HG02870 (cell line): ENCODE results near the gene GALNT9.
"Not testable (repeated sequence)": the region's sequence is repeated elsewhere in the genome, so short reads cannot be mapped to it uniquely, and the experiment has no call there.

Experiments used
- ATAC-seq: cut with Tn5 transposase; IDR thresholded peaks from one replicate; pipeline ENCODE4 v1.9.1; 2021; ENCODE audit warnings: mild to moderate bottlenecking, moderate library complexity; ENCODE audit not compliant: unreplicated experiment

The GALNT9 gene

DNA sequence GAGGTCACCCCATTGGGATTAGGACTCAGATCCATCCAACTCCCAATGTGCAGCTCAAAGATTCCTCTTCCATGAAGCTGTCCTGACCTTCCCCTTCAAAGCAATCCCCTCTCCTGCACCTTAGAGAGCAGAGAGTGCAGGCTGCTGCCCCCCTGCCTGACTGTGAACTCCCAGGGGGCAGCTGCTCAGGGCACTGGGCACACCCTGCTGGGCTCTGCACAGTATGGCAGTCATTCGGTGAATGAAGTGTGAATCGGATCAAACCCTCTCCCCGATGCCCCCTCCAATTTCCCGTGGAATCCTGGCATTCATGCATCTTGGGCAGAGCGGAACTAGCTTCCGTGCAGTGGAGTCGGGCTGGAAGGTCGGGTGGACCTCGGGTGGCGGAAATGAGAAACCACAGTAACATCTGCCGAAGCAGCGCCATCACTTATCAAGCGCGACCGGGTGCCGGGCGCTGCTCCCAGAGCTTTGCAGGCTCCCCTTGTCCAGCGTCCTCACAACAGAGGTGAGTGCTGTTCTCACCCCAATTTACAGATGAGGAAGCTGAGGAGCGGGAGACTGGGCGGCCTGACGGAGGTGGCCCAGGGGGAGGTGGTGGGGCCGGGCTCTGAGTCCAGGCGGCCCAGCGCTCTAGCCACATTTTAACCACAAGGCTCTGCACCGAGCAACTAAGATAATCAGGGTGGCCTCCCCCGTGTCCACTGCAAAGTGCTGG, 14.7 kb downstream of the GALNT9 start:
- ATAC-seq: no peak

DNA sequence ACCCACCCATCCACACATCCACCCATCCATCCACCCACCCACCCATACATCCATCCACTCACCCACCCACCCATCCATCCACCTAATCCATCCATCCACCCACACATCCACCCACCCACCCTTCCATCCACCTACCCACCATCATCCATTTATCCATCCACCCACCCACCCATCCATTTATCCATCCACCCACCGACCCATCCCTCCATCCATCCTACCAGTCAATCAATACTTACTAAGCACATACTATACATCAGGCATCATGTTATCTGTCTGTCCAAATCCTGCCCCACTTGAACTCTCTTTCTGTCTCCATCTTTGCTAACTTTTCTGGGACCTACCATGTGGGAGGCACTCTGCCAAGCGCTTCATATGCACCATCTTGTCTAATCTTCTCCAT, 15.4 kb downstream of the GALNT9 start:
- no peak for ATAC-seq

DNA sequence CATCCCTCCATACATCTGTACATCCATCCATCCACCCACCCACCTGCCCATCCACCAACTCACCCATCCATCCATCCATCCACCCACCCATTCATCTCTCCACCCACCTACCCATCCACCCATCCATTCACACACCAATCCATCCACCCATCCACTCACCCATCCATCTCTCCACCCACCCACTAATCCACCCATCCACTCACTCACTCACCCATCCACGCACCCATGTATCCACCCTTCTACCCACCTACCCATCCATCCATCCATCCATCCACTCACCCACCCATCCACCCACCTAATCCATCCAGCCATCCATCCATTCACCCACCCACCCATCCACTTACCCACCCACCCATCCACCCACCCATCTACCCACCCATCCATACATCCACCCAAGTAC, 16.2 kb downstream of the GALNT9 start:
- no peak for ATAC-seq

DNA sequence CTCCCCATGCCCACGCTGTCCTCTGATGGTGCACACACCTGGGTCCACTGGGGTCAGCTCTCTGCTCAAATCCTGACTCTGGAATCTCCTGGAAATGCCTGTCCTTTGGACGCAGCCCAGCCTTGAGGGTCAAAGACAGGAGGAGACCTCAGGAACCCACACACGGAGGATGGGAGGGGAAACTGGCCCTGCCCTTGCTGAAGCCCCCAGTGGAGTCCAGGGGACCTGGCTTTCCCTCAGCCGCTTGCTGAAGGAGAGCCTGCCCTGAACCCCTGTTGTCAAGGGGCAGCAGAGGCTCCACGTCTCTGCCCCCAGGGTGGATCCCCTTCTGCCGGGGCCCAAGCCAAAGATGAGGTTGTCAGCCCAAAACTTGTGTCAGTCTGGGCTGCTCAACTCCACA, 16.9 kb downstream of the GALNT9 start:
- ATAC-seq: no peak

- ATAC-seq: no peak
Measured at GRCh38 chr12:132311201-132311915, 18.0 kb downstream of the GALNT9 start.

DNA sequence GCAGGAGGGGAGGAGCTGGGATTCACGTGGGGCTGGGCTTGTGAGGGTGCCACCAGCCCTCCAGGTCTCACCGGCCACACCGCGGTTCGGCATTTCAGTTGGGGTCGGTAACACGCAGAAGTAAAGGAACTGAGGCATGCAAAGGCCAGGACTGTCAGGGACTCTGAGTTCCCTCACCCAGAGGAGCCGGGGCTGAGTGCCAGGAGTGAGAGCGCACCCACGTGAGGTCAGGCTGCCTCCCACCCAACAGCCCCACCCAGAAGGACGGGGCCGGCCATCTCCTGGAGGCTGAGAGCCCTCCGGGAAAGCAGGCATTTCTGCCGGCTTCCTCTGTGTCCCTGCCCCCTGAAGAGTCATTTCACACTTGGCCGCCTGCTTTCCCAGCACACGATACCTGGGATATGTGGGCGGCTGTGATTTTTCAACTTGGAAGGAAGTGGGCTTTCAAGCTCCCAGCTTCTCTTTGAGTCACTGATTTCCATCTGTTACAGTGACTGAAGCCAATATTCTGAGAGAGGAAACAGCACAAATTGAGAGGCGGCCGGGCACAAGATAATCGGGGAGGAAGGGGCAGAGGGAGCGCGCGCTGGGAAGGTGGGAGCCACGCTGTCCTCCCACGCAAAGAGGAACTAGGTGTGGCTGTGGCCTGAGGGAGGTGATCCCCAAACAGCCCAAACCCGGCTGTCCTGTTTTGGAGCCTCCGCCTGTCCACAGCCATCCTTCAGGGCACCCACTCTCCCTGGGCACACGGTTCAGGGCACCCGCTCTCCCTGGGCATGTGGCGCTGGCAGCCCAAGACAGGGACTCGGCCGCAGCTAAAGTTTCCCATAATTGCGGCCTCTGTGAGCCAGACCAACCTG, 19.0 kb downstream of the GALNT9 start:
- no peak for ATAC-seq

- no peak for ATAC-seq
Measured at GRCh38 chr12:132309596-132310086, 19.7 kb downstream of the GALNT9 start.

- no peak for ATAC-seq
Measured at GRCh38 chr12:132308853-132309595, 20.4 kb downstream of the GALNT9 start.

- ATAC-seq: no peak
Measured at GRCh38 chr12:132307976-132308852, 21.2 kb downstream of the GALNT9 start.

- ATAC-seq: no peak
Measured at GRCh38 chr12:132306885-132307191, 22.6 kb downstream of the GALNT9 start.

- ATAC-seq: no peak
Measured at GRCh38 chr12:132305991-132306884, 23.2 kb downstream of the GALNT9 start.

DNA sequence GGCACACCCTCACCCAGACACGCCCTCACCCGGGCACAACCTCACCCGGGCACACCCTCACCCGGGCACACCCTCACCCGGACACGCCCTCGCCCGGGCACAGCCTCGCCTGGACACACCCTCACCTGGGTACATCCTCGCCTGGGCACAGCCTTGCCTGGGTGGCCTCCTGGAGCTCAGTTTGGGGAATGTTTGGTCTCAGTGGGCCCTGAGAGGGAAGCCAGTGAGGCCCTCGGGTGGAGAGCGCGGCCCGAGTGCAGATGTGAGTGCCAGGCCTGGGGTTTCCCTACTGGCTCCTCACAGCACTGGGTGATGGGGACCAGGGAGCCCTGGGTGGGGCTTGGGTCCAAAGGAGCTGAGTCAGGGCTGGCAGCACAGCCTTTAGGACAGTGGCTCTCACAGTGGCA, 23.8 kb downstream of the GALNT9 start:
- ATAC-seq: no peak

DNA sequence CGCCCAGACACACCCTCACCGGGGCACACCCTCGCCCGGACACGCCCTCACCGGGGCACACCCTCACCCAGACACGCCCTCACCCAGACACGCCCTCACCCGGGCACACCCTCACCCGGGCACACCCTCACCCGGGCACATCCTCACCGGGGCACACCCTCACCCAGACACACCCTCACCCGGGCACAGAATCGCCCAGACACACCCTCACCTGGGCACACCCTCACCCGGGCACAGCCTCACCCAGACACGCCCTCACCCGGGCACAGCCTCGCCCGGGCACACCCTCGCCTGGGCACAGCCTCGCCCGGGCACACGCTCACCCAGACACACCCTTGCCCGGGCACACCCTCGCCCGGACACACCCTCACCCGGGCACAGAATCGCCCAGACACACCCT, 24.5 kb downstream of the GALNT9 start:
- not testable (repeated sequence) for ATAC-seq

DNA sequence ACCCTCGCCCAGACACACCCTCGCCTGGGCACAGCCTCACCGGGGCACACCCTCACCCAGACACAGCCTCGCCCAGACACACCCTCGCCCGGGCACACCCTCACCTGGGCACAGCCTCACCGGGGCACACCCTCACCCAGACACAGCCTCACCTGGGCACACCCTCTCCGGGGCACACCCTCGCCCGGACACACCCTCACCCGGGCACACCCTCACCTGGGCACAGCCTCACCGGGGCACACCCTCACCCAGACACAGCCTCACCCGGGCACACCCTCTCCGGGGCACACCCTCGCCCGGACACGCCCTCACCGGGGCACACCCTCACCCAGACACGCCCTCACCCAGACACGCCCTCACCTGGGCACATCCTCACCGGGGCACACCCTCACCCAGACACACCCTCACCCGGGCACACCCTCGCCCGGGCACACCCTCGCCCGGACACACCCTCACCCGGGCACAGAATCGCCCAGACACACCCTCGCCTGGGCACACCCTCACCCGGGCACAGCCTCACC, 25.5 kb downstream of the GALNT9 start:
- ATAC-seq: not testable (repeated sequence)

DNA sequence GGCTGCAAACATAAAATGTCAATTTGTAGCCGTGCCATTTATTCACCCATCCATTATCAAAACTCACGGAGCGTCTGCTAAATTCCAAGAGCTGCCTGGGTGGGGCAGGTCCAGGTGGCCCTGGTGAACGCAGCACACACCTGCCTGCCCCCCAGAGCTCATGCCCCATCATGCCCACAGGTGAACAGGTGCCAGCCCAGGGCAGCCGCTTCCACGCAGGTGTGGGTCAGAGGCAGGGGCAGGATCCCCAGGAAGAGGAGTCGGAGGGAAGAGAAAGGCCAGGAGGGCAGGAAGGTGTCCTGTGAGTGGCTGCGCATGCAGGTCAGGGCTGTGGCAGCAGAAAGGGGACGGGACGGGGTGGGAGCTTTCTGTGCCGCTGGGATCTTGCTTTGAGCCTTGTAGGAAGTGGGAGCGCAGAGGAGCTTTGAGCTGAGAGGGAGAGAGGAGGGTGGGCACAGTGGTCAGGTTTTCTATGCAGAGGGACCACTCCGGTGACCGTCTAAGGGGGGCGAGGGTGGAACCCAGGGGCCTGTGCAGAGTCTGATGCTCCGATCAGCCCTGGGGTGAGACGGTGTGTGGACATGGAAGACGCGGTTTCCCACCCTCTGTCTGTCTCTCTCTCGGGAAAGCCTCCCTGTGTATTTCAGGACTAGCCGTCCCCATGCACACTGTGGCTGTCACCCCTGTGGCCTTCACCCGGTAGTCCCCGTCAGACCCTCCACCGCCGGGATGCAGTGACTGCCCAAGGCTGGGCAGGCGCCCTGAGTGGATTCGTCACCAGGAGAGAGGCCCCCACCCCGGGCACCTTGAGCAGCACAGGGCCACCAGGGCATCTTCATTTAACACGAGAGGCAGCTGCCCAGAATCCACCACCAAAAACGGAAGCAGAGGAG, 26.7 kb downstream of the GALNT9 start:
- ATAC-seq: no peak

DNA sequence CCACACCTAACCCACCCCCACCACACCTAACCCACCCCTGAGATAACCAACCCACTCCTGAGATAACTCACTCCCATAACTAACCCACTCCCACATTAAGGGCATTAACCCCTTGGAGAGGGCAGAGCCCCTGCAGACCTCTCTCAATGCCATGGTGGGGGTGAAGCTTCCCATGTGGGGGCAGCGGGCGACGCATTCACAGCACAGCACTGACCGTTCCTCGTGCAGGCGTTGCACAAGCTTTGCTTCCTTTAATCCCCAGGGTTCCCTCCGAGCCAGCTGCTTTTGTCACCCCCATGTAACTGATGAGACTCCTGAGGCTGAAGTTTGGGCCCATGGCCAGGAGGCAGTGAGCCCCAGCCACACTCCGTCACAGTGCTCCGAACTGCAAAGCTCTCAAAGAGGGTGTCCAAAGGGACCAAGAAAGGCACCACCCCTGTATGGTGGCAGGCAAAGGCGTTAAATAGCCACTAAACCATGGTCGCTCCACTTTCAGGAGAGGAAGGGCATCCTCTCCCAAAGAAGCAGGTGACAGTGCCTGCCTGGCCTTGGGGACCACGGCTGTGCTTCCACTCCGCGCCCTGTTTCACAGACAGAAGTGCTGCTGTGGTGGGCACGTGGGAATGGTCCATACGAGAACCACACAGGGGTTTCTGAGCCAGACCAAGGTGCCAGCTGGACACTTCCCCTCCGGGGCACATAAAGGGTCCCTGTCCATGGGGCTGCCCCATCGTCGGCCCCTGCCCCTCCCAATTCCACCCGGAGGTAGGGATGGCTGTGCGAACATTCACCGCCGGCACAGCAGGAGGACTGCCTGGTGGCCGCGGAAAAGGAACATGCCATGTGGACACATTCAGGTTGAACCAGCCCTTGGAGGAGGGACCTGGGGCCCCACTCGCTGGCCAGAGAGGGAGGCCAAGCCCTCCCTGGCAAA, 28.3 kb downstream of the GALNT9 start:
- ATAC-seq: no peak

- ATAC-seq: no peak
Measured at GRCh38 chr12:132296063-132296462, 33.3 kb downstream of the GALNT9 start.
